SK-N-SH treated with all-trans-retinoic acid at 6 μM for 48 hours (cell line): Measurements from ENCODE around the gene CD48.

Experiments
- ATAC-seq: fragments of 200-7000 bp; cut with Tn5 transposase; 3 replicates; pipeline ENCODE4 v1.9.1; 2020; ENCODE audit warnings: mild to moderate bottlenecking, moderate library complexity
- ARNTL ChIP-seq: fragments of 450-650 bp; formaldehyde crosslinking; IDR thresholded peaks from 2 replicates; pipeline ENCODE4 v1.5.0; 2020; ENCODE audit warnings: low read depth, mild to moderate bottlenecking, moderate library complexity, borderline replicate concordance
- BACH2 ChIP-seq: fragments of 250-450 bp; sonication (Bioruptor Pico); IDR thresholded peaks from 2 replicates; pipeline ENCODE4 v1.9.0; 2021; ENCODE audit warnings: mild to moderate bottlenecking, borderline replicate concordance
- CSDC2 ChIP-seq: fragments of 250-450 bp; sonication (Bioruptor Pico); IDR thresholded peaks from 2 replicates; pipeline ENCODE4 v1.5.0; 2020; ENCODE audit warnings: mild to moderate bottlenecking, moderate library complexity
- ESRRG ChIP-seq: fragments of 250-450 bp; sonication (Bioruptor Pico); IDR thresholded peaks from 2 replicates; pipeline ENCODE4 v1.6.1; 2021; ENCODE audit warnings: mild to moderate bottlenecking
- GLIS3 ChIP-seq: fragments of 250-450 bp; sonication (Bioruptor Pico); IDR thresholded peaks from 2 replicates; pipeline ENCODE4 v1.5.0; 2020; ENCODE audit warnings: mild to moderate bottlenecking, moderate library complexity
- ISL1 ChIP-seq: fragments of 250-450 bp; sonication (Bioruptor Pico); IDR thresholded peaks from 2 replicates; pipeline ENCODE4 v2.1.2; 2022; ENCODE audit warnings: mild to moderate bottlenecking, moderate library complexity
- OSR1 ChIP-seq: fragments of 250-450 bp; sonication (Bioruptor Pico); IDR thresholded peaks from 2 replicates; pipeline ENCODE4 v1.8.0; 2022; ENCODE audit warnings: moderate library complexity, mild to moderate bottlenecking, inconsistent platforms
- PPARA ChIP-seq: fragments of 250-450 bp; sonication (Bioruptor Pico); IDR thresholded peaks from 2 replicates; pipeline ENCODE4 v1.5.0; 2020; ENCODE audit warnings: mild to moderate bottlenecking, borderline replicate concordance
- RARB ChIP-seq: fragments of 250-450 bp; sonication (Bioruptor Pico); IDR thresholded peaks from 2 replicates; pipeline ENCODE4 v1.8.0; 2021; ENCODE audit warnings: mild to moderate bottlenecking, moderate library complexity
- SNAI2 ChIP-seq: fragments of 250-450 bp; sonication (Bioruptor Pico); IDR thresholded peaks from 2 replicates; pipeline ENCODE4 v1.5.0; 2020; ENCODE audit warnings: mild to moderate bottlenecking, moderate library complexity
- TCF4 ChIP-seq: fragments of 250-450 bp; sonication (Bioruptor Pico); IDR thresholded peaks from 2 replicates; pipeline ENCODE4 v1.8.0; 2021; ENCODE audit warnings: mild to moderate bottlenecking, moderate library complexity, borderline replicate concordance
- TOX ChIP-seq: fragments of 250-450 bp; sonication (Bioruptor Pico); IDR thresholded peaks from 2 replicates; pipeline ENCODE4 v1.8.0; 2021; ENCODE audit warnings: mild to moderate bottlenecking, moderate library complexity, borderline replicate concordance
- ZC3H10 ChIP-seq: fragments of 250-450 bp; sonication (Bioruptor Pico); IDR thresholded peaks from 2 replicates; pipeline ENCODE4 v1.5.1; 2021; ENCODE audit warnings: mild to moderate bottlenecking, moderate library complexity
- ZFP3 ChIP-seq: fragments of 250-450 bp; sonication (Bioruptor Pico); IDR thresholded peaks from 2 replicates; pipeline ENCODE4 v1.5.0; 2020; ENCODE audit warnings: mild to moderate bottlenecking, moderate library complexity
- ZFP30 ChIP-seq: fragments of 450-650 bp; formaldehyde crosslinking; IDR thresholded peaks from 2 replicates; pipeline ENCODE4 v1.5.0; 2022; ENCODE audit warnings: mild to moderate bottlenecking, moderate library complexity
- ZNF565 ChIP-seq: fragments of 450-650 bp; formaldehyde crosslinking; conservative IDR thresholded peaks from 2 replicates; pipeline ENCODE4 v1.5.0; 2020; ENCODE audit warnings: low read depth, mild to moderate bottlenecking, moderate library complexity
- TF ChIP-seq, protein P1 (sequence below): fragments of 250-450 bp; sonication (Bioruptor Pico); IDR thresholded peaks from 2 replicates; pipeline ENCODE4 v1.5.0; 2020; ENCODE audit warnings: mild to moderate bottlenecking, moderate library complexity
- TF ChIP-seq, protein P2 (sequence below): fragments of 250-450 bp; sonication (Bioruptor Pico); IDR thresholded peaks from 2 replicates; pipeline ENCODE4 v1.5.1; 2021; ENCODE audit warnings: mild to moderate bottlenecking, moderate library complexity
- TF ChIP-seq, protein P3 (sequence below): fragments of 250-450 bp; sonication (Bioruptor Pico); IDR thresholded peaks from 2 replicates; pipeline ENCODE4 v1.5.1; 2020; ENCODE audit warnings: low read depth, mild to moderate bottlenecking, moderate library complexity
- TF ChIP-seq, protein P4 (sequence below): fragments of 250-450 bp; sonication (Bioruptor Pico); IDR thresholded peaks from 2 replicates; pipeline ENCODE4 v1.8.0; 2021; ENCODE audit warnings: low read depth, mild to moderate bottlenecking, moderate library complexity, borderline replicate concordance

Gene CD48

DNA sequence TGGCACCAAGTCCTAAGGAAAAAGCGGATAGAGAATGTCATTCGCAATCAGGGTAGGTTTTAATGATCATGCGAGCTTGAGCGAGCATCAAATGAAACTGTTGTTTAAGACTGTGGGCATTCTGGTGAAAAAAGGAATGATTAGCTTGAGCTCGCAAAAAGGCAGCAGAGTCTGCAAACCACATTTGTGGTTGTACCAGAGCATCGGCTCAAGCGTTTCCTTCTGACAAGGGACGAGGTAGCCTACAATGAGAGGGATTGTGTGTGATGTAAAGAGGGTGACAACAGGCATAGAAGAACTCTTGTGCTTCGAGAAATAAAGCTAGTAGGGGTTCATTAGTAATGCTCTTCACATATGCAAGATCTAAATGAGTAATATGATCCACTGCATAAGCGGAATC is 11.1 kb upstream of the CD48 start:
- no peak for ATAC-seq
- TF ChIP-seq, protein P1, sequence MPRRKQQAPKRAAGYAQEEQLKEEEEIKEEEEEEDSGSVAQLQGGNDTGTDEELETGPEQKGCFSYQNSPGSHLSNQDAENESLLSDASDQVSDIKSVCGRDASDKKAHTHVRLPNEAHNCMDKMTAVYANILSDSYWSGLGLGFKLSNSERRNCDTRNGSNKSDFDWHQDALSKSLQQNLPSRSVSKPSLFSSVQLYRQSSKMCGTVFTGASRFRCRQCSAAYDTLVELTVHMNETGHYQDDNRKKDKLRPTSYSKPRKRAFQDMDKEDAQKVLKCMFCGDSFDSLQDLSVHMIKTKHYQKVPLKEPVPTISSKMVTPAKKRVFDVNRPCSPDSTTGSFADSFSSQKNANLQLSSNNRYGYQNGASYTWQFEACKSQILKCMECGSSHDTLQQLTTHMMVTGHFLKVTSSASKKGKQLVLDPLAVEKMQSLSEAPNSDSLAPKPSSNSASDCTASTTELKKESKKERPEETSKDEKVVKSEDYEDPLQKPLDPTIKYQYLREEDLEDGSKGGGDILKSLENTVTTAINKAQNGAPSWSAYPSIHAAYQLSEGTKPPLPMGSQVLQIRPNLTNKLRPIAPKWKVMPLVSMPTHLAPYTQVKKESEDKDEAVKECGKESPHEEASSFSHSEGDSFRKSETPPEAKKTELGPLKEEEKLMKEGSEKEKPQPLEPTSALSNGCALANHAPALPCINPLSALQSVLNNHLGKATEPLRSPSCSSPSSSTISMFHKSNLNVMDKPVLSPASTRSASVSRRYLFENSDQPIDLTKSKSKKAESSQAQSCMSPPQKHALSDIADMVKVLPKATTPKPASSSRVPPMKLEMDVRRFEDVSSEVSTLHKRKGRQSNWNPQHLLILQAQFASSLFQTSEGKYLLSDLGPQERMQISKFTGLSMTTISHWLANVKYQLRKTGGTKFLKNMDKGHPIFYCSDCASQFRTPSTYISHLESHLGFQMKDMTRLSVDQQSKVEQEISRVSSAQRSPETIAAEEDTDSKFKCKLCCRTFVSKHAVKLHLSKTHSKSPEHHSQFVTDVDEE: no peak
- TF ChIP-seq, protein P2, sequence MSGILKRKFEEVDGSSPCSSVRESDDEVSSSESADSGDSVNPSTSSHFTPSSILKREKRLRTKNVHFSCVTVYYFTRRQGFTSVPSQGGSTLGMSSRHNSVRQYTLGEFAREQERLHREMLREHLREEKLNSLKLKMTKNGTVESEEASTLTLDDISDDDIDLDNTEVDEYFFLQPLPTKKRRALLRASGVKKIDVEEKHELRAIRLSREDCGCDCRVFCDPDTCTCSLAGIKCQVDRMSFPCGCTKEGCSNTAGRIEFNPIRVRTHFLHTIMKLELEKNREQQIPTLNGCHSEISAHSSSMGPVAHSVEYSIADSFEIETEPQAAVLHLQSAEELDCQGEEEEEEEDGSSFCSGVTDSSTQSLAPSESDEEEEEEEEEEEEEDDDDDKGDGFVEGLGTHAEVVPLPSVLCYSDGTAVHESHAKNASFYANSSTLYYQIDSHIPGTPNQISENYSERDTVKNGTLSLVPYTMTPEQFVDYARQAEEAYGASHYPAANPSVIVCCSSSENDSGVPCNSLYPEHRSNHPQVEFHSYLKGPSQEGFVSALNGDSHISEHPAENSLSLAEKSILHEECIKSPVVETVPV (CRISPR knock-in tag): no peak
- TF ChIP-seq CSDC2 (CRISPR knock-in tag) (no peak), BACH2 (CRISPR knock-in tag) (no peak), GLIS3 (CRISPR knock-in tag) (no peak), TCF4 (no peak), SNAI2 (CRISPR knock-in tag) (no peak), ISL1 (CRISPR knock-in tag) (no peak), TOX (no peak), OSR1 (CRISPR knock-in tag) (no peak), ARNTL (CRISPR knock-in tag) (no peak)
- TF ChIP-seq, protein P3, sequence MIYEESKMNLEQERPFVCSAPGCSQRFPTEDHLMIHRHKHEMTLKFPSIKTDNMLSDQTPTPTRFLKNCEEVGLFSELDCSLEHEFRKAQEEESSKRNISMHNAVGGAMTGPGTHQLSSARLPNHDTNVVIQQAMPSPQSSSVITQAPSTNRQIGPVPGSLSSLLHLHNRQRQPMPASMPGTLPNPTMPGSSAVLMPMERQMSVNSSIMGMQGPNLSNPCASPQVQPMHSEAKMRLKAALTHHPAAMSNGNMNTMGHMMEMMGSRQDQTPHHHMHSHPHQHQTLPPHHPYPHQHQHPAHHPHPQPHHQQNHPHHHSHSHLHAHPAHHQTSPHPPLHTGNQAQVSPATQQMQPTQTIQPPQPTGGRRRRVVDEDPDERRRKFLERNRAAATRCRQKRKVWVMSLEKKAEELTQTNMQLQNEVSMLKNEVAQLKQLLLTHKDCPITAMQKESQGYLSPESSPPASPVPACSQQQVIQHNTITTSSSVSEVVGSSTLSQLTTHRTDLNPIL (CRISPR knock-in tag): no peak

DNA sequence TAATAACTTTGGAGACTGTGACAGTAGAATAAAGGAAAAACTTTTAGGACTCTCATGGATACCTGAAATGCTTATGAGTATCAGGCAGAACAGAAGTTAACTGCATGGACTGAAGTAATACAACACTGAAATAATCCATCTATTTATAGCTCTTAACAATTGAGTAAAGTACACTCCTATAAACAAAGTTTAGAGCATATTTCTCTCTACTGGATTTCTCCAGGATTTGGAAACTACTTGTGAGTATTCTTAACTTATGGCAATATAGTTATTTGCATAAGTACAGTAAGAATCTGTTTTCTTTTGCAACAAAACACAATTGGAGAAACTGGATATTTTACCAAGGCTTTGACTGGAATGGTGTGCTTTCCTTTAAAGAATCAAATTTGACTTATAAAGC is 9.9 kb upstream of the CD48 start:
- TF ChIP-seq, protein P2 (CRISPR knock-in tag): no peak
- TF ChIP-seq ESRRG (CRISPR knock-in tag) (no peak), ZNF565 (CRISPR knock-in tag) (no peak), GLIS3 (CRISPR knock-in tag) (no peak), BACH2 (CRISPR knock-in tag) (no peak), SNAI2 (CRISPR knock-in tag) (no peak)
- TF ChIP-seq, protein P1: no peak
- no peak for ATAC-seq

DNA sequence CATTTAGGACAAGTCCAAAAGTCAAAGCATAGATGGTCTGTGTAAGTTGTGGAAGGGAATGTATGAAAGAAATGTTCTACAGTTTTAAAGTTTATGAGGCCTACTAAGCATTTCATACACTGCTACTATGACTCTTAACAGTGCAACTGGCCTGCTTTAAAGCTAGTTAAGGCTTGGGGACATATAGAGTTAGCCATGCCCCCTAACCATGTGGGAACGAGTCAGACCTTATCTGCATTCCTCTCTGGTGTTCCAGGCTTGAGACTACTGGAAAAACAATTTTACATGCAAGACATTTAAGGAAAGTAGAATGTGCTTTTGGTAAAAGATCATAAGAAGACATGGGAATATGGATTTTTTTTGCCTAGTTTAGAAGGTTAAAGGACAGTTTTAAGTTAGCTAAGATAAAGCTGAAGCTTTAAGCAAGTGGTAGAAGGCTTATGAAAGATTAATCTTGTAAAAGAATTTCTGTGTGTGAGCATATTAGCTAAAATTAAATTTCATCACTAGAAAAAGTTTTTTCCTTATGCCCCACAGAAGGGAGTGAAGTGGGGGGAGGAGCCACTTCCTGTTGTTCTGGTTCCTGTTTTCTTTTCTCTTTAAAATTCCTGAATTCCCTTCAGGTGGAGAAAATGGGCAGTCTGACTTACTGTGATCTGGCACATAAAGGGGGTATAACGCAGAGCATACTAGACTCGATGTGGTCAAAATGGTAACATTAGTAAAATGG is 8.9 kb upstream of the CD48 start:
- TF ChIP-seq, protein P4, sequence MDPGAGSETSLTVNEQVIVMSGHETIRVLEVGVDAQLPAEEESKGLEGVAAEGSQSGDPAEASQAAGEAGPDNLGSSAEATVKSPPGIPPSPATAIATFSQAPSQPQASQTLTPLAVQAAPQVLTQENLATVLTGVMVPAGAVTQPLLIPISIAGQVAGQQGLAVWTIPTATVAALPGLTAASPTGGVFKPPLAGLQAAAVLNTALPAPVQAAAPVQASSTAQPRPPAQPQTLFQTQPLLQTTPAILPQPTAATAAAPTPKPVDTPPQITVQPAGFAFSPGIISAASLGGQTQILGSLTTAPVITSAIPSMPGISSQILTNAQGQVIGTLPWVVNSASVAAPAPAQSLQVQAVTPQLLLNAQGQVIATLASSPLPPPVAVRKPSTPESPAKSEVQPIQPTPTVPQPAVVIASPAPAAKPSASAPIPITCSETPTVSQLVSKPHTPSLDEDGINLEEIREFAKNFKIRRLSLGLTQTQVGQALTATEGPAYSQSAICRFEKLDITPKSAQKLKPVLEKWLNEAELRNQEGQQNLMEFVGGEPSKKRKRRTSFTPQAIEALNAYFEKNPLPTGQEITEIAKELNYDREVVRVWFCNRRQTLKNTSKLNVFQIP: no peak
- TF ChIP-seq TOX (no peak), GLIS3 (CRISPR knock-in tag) (no peak), PPARA (CRISPR knock-in tag) (no peak), RARB (CRISPR knock-in tag) (no peak), ZFP30 (CRISPR knock-in tag) (no peak), ZFP3 (CRISPR knock-in tag) (no peak), ZC3H10 (no peak), CSDC2 (CRISPR knock-in tag) (no peak), OSR1 (CRISPR knock-in tag) (no peak), TCF4 (no peak), ZNF565 (CRISPR knock-in tag) (no peak)
- no peak for ATAC-seq
